Body of pancreas (tissue), 4 donors: ENCODE results near the gene DYRK1A.

Source experiments
- POLR2A ChIP-seq, 3 donors: fragments of 450-650 bp; IDR thresholded peaks; one replicate each; pipeline ENCODE4 v1.6.1; 2016; ENCODE audit warnings: antibody characterized with exemption in 3 of 3, mild to moderate bottlenecking in 2 of 3
- TF ChIP-seq, protein P1 (sequence below), 7 experiments: fragments of 450-650 bp in 4 of 7; fragments of 200-600 bp in 3 of 7; sonication (generic) in 3 of 7; IDR thresholded peaks; one replicate each; pipeline ENCODE4 v1.5.1; 2016 to 2019; ENCODE audit warnings: antibody characterized with exemption in 7 of 7

DNA sequence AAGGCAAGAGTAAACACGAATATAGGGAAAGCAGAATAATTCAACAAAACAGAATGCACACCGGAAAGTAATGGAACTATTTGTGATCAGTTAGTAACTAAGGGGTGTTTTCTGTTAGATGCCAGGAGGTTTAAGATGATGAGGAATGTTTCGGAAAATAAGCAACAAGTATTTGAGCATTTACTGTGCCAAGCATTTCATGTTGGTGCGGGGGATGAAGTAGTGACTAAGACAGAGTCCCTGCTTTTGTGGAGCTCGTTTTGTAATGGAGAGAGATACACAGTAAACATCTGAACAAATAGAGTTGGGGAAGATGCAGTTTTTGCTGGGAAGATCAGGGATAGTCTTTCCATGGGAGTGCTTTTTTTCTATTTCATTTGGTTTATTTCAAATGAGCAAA is 78.7 kb downstream of the DYRK1A start:
- TF ChIP-seq, protein P1, sequence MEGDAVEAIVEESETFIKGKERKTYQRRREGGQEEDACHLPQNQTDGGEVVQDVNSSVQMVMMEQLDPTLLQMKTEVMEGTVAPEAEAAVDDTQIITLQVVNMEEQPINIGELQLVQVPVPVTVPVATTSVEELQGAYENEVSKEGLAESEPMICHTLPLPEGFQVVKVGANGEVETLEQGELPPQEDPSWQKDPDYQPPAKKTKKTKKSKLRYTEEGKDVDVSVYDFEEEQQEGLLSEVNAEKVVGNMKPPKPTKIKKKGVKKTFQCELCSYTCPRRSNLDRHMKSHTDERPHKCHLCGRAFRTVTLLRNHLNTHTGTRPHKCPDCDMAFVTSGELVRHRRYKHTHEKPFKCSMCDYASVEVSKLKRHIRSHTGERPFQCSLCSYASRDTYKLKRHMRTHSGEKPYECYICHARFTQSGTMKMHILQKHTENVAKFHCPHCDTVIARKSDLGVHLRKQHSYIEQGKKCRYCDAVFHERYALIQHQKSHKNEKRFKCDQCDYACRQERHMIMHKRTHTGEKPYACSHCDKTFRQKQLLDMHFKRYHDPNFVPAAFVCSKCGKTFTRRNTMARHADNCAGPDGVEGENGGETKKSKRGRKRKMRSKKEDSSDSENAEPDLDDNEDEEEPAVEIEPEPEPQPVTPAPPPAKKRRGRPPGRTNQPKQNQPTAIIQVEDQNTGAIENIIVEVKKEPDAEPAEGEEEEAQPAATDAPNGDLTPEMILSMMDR (IDR thresholded peaks at IDR 0.05): no peak
- TF ChIP-seq POLR2A (IDR thresholded peaks at IDR 0.05): no peak
